HG02642 (cell line): ENCODE results near the gene COL9A1.

Experiments used
- ATAC-seq: cut with Tn5 transposase; IDR thresholded peaks from one replicate; pipeline ENCODE4 v1.9.1; 2021; ENCODE audit warnings: mild to moderate bottlenecking; ENCODE audit not compliant: unreplicated experiment, poor library complexity

Gene COL9A1

DNA sequence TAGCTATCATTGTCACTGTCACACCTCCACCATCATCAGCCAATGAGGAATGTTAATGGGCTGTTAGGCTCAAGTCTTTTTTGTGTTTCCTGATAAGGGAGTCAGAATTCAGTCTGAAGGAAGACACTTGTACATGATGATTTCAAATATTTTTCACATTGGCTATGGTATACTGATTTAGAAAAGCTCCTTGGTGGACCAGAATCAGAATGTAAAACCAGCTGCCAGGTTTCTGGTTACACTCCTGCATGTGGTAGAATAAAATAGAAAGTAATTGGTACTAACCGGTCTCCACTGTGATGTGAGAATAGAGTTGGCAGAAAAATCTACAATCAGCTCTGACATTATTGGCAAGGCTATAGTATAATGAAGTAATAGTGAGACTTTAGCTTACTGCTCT is 10.7 kb downstream of the COL9A1 start:
- no peak for ATAC-seq

GRCh38 chr6:70289299-70289698 is 13.6 kb downstream of the COL9A1 start:
- no peak for ATAC-seq

GRCh38 chr6:70286905-70287304 is 16.0 kb downstream of the COL9A1 start:
- no peak for ATAC-seq

GRCh38 chr6:70285201-70285600 is 17.7 kb downstream of the COL9A1 start:
- ATAC-seq, result no peak

- ATAC-seq, result no peak
Measured at GRCh38 chr6:70282919-70283461, 19.9 kb downstream of the COL9A1 start.

DNA sequence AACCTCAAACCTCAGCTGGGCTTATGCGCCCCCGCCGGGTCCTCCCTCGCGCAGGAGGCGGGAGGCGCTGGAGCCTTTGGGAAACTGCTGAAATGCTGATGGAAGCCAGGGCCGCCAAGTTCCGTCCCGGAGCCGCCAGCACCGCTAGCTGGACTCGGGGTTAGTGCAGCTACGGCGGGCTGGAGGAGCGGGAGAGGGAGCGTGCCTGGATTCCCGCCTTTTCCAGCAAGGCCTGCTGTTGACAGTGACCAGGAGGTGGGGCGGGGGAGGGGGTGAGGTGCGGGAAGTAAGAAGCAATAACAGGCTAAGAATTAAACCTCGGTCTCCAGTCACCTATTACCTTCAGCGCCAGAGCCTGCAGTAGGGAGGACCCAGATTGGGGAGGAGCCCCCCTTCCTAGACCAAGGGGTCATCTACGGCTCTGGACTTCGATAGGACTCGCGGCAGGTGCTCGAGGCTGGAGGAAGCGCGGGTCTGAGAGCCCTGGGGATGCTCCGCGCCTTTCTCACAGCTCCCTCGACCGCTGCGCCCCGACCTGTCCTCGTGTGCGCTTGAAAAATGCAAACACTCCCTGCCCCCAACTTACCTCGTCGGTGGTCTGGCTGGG is 20.5 kb downstream of the COL9A1 start:
- ATAC-seq, result no peak

DNA sequence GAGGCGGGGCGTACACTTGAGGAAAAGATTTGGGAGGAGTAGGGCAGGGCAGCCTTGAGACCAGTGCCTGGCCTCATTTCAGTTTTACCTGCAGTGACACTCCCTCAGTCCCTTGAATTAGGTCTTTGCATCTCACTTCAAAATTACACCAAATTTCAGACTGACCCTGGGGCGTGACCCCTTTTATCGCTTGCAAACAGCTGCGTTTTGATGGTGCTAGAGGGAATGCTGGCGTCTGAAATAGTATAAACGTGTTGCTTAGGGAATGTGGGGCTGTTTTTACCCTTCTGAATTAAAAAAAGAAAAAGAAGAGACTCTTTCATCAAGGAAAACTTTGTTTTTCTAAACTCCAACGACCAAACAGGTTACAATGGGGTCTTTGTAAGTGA is 21.0 kb downstream of the COL9A1 start:
- ATAC-seq, result no peak

DNA sequence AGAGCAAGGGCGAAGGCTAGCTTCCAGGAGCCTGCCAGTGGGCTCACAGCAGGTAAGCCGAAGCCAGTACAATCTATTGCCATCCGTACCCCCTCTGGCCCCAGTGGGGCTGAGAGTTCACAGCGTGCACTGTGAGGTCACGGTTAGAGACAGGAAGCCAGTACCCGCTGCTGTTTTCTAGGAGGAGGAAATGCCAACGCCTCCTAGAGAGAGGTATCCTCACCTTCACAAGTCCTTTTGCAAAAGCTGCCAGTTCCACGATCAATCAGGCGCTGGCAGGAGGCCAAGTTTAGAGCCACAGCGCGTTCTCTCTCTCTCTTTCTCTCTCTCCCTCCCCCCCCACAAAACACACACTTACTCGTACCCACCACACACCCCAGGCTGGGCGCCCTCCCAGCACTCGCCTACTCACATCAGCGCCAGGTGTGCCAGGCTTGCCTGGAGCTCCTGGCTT is 22.5 kb downstream of the COL9A1 start:
- no peak for ATAC-seq

GRCh38 chr6:70277470-70277869 is 25.4 kb downstream of the COL9A1 start:
- ATAC-seq, result no peak

GRCh38 chr6:70274338-70274737 is 28.5 kb downstream of the COL9A1 start:
- no peak for ATAC-seq

DNA sequence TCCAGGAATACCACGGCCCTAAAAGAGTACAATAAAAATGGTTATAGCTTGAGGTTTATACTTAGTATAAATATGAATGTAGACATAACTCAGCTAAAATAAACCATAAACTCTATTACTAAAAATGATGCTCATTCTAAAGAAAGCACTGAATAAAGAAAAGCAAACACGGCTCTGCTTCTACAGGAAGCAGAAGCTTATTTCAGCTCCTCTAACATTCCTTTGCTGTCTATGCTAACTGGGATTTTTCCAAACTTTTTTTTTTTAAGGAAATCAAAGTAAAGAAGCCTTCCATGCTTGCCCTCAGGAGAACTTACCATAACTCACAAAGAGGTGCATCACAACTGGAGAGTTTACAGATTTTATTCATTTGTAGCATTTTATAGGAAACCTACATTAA is 30.8 kb downstream of the COL9A1 start:
- ATAC-seq, result no peak

- ATAC-seq, result no peak
Measured at GRCh38 chr6:70270287-70271005, 32.4 kb downstream of the COL9A1 start.

- ATAC-seq, result no peak
Measured at GRCh38 chr6:70266142-70266541, 36.7 kb downstream of the COL9A1 start.

DNA sequence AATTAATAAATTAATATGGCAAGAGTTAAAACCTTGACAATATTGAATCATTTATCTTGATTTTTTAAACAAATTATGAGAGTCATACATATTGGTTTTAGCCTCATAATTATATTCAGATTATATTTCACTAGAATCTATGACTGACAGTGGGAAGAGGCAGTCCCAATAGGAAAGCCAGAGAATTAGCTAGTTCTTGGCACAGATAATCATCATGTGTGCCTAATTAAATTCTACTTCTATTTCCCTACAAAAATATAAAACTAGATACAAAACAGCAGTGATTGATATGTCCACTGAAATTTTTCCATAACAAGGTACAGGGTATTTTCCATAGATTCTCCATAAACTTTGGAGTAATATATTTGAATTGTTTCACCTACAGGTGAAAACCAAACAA is 38.6 kb downstream of the COL9A1 start:
- no peak for ATAC-seq

- no peak for ATAC-seq
Measured at GRCh38 chr6:70258483-70258882, 44.4 kb downstream of the COL9A1 start.

GRCh38 chr6:70257768-70258273 is 45.1 kb downstream of the COL9A1 start:
- no peak for ATAC-seq

DNA sequence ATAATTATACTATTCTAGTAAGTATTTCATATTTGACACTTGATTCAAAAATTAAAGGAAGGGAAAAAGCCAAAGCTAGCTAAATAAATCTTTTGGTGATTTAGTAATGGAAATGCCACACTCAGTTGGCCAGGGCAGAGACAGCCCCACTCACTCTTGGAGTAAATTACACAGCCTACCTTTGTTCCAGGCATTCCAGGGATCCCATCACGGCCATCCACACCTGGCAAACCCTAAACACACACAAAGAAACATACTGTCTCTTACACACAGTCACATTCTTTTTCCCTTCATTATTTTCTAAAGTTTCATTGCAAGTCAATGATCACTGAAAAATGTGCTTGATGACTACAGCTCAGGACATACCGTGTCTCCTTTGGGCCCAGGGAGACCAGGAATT is 48.1 kb downstream of the COL9A1 start:
- no peak for ATAC-seq

DNA sequence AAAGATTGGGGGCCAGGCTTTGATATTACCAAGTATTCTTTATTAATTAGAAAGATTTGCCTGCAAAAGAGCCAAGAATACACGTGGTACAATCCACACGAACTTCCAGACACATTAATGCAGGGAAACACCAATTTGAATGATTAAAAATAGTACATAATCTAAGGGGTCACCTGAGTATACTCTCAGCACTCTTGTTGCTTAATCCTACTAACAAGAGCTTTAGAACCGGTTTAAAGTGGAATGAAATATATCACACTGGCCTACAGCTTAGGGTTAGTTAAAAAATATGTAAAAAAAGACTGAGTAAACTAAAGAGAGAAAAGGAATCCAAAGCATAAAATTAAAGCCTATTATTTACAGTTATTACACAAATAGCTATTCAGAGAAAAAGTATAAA is 49.0 kb downstream of the COL9A1 start:
- ATAC-seq, result no peak

DNA sequence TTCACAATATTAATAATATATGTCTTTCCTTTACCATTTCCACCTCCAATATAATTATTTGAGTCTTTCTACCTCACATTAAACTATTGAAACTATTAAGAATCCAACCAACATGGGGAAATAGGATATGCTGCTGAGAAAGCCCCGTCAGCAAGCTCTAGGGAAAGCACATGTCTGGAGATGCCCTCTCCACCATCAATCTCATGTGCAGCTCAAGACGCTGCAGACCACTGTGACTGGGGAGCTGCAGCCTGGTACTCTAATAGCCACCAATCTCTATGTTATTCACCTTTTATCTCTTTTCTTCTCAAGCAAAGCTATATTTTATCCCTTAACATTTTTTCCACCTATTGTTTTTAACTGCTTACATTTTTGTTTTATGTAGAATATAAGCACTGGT is 50.3 kb downstream of the COL9A1 start:
- no peak for ATAC-seq

- no peak for ATAC-seq
Measured at GRCh38 chr6:70246118-70246517, 56.8 kb downstream of the COL9A1 start.

DNA sequence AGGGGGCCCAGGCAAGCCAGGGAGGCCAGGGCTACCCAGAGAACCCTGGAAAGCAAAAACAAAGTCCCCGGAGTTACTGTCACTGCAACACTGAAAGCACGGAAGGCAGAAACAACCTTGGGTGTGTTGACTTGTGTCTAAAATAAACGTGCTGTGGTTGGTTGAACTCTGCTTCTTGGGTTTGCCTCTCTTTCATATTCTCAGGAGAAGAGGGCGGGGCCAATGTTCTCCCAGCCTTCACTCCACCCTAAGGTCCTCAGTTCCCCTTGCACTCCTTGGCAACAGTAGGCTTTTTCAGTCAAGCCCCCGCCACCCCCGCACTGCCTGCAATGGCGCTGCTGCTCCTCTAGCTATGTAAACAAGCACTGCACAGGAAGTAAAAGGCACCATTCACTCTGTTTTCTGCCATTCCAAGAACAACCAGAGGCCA is 60.9 kb downstream of the COL9A1 start:
- ATAC-seq, result no peak

GRCh38 chr6:70241031-70241430 is 61.9 kb downstream of the COL9A1 start:
- ATAC-seq, result no peak
